Measurements from ENCODE around the gene GJA9.

GRCh38 chr1:38917772-38918171 is 36.4 kb upstream of the GJA9 start:
- no peak for TF ChIP-seq CTCF (IDR thresholded peaks at IDR 0.05)
- TF ChIP-seq, protein P1, sequence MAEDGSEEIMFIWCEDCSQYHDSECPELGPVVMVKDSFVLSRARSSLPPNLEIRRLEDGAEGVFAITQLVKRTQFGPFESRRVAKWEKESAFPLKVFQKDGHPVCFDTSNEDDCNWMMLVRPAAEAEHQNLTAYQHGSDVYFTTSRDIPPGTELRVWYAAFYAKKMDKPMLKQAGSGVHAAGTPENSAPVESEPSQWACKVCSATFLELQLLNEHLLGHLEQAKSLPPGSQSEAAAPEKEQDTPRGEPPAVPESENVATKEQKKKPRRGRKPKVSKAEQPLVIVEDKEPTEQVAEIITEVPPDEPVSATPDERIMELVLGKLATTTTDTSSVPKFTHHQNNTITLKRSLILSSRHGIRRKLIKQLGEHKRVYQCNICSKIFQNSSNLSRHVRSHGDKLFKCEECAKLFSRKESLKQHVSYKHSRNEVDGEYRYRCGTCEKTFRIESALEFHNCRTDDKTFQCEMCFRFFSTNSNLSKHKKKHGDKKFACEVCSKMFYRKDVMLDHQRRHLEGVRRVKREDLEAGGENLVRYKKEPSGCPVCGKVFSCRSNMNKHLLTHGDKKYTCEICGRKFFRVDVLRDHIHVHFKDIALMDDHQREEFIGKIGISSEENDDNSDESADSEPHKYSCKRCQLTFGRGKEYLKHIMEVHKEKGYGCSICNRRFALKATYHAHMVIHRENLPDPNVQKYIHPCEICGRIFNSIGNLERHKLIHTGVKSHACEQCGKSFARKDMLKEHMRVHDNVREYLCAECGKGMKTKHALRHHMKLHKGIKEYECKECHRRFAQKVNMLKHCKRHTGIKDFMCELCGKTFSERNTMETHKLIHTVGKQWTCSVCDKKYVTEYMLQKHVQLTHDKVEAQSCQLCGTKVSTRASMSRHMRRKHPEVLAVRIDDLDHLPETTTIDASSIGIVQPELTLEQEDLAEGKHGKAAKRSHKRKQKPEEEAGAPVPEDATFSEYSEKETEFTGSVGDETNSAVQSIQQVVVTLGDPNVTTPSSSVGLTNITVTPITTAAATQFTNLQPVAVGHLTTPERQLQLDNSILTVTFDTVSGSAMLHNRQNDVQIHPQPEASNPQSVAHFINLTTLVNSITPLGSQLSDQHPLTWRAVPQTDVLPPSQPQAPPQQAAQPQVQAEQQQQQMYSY (CRISPR knock-in tag; IDR thresholded peaks at IDR 0.05) = no peak
- TF ChIP-seq NFE2L1 (CRISPR knock-in tag; IDR thresholded peaks at IDR 0.05) = no peak
- no peak for TF ChIP-seq CBFB (CRISPR knock-in tag; IDR thresholded peaks at IDR 0.05; ENCODE audit: low read depth)
- TF ChIP-seq CREB1 (CRISPR knock-in tag; IDR thresholded peaks at IDR 0.05) = no peak
- TF ChIP-seq USF2 (CRISPR knock-in tag; IDR thresholded peaks at IDR 0.05) = no peak
- no peak for TF ChIP-seq NR1H2 (CRISPR knock-in tag; IDR thresholded peaks at IDR 0.05)
- no peak for TF ChIP-seq NFYB (CRISPR knock-in tag; conservative IDR thresholded peaks at IDR 0.05; ENCODE audit: low read depth)
- TF ChIP-seq NR3C1 (CRISPR knock-in tag; conservative IDR thresholded peaks at IDR 0.05; ENCODE audit: low read depth) = no peak
